ENCODE measurements around the gene LXN. TPM values are rescaled to one million over a fixed set of nuclear protein-coding genes. Genes with fewer than 3 reads are reported as not detected.

Gene LXN, protein sequence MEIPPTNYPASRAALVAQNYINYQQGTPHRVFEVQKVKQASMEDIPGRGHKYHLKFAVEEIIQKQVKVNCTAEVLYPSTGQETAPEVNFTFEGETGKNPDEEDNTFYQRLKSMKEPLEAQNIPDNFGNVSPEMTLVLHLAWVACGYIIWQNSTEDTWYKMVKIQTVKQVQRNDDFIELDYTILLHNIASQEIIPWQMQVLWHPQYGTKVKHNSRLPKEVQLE
- 10.0 and 28.3 TPM in 2 replicates for total RNA-seq

DNA sequence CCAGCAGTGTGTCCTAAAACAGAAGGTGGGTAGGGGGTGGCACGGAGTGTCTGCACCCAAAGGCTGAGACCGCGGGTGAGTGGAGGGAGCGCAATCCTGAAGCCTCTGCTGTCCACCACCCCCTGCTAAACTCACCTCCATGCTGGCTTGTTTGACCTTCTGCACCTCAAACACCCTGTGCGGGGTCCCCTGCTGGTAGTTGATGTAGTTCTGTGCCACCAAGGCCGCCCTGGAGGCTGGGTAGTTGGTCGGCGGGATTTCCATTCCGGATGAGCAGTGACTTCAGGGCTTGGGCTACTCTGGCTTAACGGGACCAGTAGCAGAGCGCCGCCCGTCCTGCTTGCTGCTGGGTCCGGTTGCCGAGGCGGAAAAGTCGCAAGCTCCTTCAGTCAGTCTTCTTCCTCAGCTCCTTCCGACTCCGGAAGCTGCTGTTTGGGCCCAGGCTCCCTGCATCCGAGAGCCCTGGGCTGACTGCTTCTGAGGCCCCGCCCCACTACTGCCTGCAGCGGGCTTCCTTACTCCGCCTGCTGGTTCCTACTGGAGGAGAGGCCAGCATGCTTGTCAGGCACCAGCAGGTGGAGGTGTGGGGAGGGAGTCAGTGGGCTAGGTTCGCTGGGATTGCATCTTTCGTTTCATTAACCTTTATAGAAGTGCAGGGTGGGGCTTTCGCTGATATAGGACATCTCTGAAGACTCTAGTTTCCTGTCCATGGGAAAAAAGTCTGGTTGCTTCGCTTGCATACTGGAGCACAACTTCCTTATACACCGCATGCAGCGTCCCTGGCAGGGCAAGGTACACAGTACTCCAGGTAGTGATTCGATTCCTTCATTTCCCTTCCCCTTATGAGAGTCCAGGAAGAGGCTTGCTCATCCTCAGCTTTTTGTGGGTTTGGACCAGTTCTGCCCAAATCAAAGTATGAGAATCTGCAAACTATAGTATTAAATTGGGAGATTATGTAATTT is at the start of gene LXN:
Gene LXN, minus strand, starts transcription at position 434 of the 962 bp plus-strand sequence. Its CDS starts 170 bp downstream, at position 264.

DNA sequence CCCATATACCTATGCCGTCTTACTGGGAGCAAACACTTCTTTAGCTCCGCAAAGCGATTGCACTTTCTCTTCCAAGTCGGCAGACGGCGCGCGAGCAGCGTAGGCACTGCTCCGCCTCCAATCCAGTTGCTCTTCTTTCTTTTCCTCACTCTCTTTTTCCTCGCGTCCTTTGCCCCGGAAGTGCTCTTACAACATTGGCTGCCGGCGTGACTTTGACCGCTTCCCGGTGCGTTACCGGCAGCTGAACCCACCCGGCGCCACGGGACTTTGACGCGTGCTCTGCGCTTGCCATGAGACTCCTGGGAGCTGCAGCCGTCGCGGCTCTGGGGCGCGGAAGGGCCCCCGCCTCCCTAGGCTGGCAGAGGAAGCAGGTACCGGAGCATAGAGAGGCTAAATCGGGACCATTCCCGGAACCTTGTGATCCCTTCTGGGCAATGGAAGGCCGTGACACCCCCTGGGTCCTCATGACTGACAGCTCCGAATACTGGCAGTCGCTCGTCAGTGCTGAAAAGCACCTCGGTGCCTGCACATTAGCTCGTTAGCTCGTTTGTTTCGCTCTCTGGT is 28.0 kb downstream of the LXN start, which contains the start of gene GFM1:
Gene GFM1, plus strand, starts transcription at position 183 of the 564 bp plus-strand sequence. Its CDS starts 108 bp downstream, at position 291.

Small RNAs within 50 kb of the gene (small RNA-seq; reads per million reads assigned to genes)
- gene AC025033.1 (not detected), gene AC080013.6 (not detected)

Other genes with a start within 250 kb of the LXN start
- gene MLF1, start 101.5 kb downstream of the LXN start, total RNA-seq, result 3.5 and 4.4 TPM in 2 replicates
- gene GFM1, start 28.1 kb downstream of the LXN start, total RNA-seq, result 37.8 and 49.1 TPM in 2 replicates
- 0.59 and 3.3 TPM in 2 replicates for gene RARRES1, start 59.8 kb upstream of the LXN start, total RNA-seq
- gene MFSD1, start 129.4 kb upstream of the LXN start, total RNA-seq, result 72.3 and 81.6 TPM in 2 replicates